ENCODE results near the gene GALNT15.

GALNT15 gene

GRCh38 chr3:16186086-16186485, 11.6 kb downstream of the GALNT15 start:
- H3K9ac ChIP-seq (ENCODE audit: low read depth, low read length): no peak overlapping the region
- H3K36me3 ChIP-seq (ENCODE audit: insufficient read depth, low read length): no peaks in the 10 kb centered on the region
- peaks cover 4% of the 10 kb centered on the region; the same call in 1 of the 2 replicates for H3K4me1 ChIP-seq (ENCODE audit: insufficient read depth, low read length)
- H3K9me3 ChIP-seq (ENCODE audit: control insufficient read depth, insufficient read depth, low read length): no peaks in the 10 kb centered on the region

- Histone ChIP-seq H3K36me3 (ENCODE audit: insufficient read depth, low read length) (no peaks in the 10 kb centered on the region), H3K4me1 (ENCODE audit: insufficient read depth, low read length) (peaks cover under 1% of the 10 kb centered on the region; the same call in 1 of the 2 replicates), H3K9ac (ENCODE audit: low read depth, low read length) (no peak overlapping the region), H3K9me3 (ENCODE audit: control insufficient read depth, insufficient read depth, low read length) (no peaks in the 10 kb centered on the region)
Measured at GRCh38 chr3:16186565-16186964, 12.1 kb downstream of the GALNT15 start.

GRCh38 chr3:16187213-16187790, 12.8 kb downstream of the GALNT15 start:
- Histone ChIP-seq H3K4me1 (ENCODE audit: insufficient read depth, low read length) (no peaks in the 10 kb centered on the region), H3K9me3 (ENCODE audit: control insufficient read depth, insufficient read depth, low read length) (no peaks in the 10 kb centered on the region), H3K36me3 (ENCODE audit: insufficient read depth, low read length) (no peaks in the 10 kb centered on the region), H3K9ac (ENCODE audit: low read depth, low read length) (no peak overlapping the region)

- no peaks in the 10 kb centered on the region for H3K9me3 ChIP-seq (ENCODE audit: control insufficient read depth, insufficient read depth, low read length)
- H3K36me3 ChIP-seq (ENCODE audit: insufficient read depth, low read length): no peaks in the 10 kb centered on the region
- H3K9ac ChIP-seq (ENCODE audit: low read depth, low read length): no peak overlapping the region
- no peaks in the 10 kb centered on the region for H3K4me1 ChIP-seq (ENCODE audit: insufficient read depth, low read length)
Measured at GRCh38 chr3:16188071-16188470, 13.6 kb downstream of the GALNT15 start.

GRCh38 chr3:16189201-16189600, 14.7 kb downstream of the GALNT15 start:
- Histone ChIP-seq H3K9me3 (ENCODE audit: control insufficient read depth, insufficient read depth, low read length) (no peaks in the 10 kb centered on the region), H3K36me3 (ENCODE audit: insufficient read depth, low read length) (no peaks in the 10 kb centered on the region), H3K4me1 (ENCODE audit: insufficient read depth, low read length) (no peaks in the 10 kb centered on the region), H3K9ac (ENCODE audit: low read depth, low read length) (no peak overlapping the region)

- H3K9me3 ChIP-seq (ENCODE audit: control insufficient read depth, insufficient read depth, low read length): no peaks in the 10 kb centered on the region
- no peaks in the 10 kb centered on the region for H3K4me1 ChIP-seq (ENCODE audit: insufficient read depth, low read length)
- H3K36me3 ChIP-seq (ENCODE audit: insufficient read depth, low read length): no peaks in the 10 kb centered on the region
- no peak overlapping the region for H3K9ac ChIP-seq (ENCODE audit: low read depth, low read length)
Measured at GRCh38 chr3:16190704-16191103, 16.2 kb downstream of the GALNT15 start.

GRCh38 chr3:16191591-16191990, 17.1 kb downstream of the GALNT15 start:
- no peaks in the 10 kb centered on the region for H3K4me1 ChIP-seq (ENCODE audit: insufficient read depth, low read length)
- no peaks in the 10 kb centered on the region for H3K36me3 ChIP-seq (ENCODE audit: insufficient read depth, low read length)
- H3K9ac ChIP-seq (ENCODE audit: low read depth, low read length): no peak overlapping the region
- H3K9me3 ChIP-seq (ENCODE audit: control insufficient read depth, insufficient read depth, low read length): no peaks in the 10 kb centered on the region

- H3K36me3 ChIP-seq (ENCODE audit: insufficient read depth, low read length): no peaks in the 10 kb centered on the region
- H3K9ac ChIP-seq (ENCODE audit: low read depth, low read length): no peak overlapping the region
- H3K9me3 ChIP-seq (ENCODE audit: control insufficient read depth, insufficient read depth, low read length): no peaks in the 10 kb centered on the region
- H3K4me1 ChIP-seq (ENCODE audit: insufficient read depth, low read length): no peaks in the 10 kb centered on the region
Measured at GRCh38 chr3:16192176-16192811, 17.8 kb downstream of the GALNT15 start.

- no peak overlapping the region for H3K9ac ChIP-seq (ENCODE audit: low read depth, low read length)
Measured at GRCh38 chr3:16198427-16198826, 23.9 kb downstream of the GALNT15 start.

GRCh38 chr3:16199769-16200168, 25.3 kb downstream of the GALNT15 start:
- no peaks in the 10 kb centered on the region for H3K36me3 ChIP-seq (ENCODE audit: insufficient read depth, low read length)
- no peak overlapping the region for H3K9ac ChIP-seq (ENCODE audit: low read depth, low read length)
- peaks cover 3% of the 10 kb centered on the region; the same call in 1 of the 2 replicates for H3K4me1 ChIP-seq (ENCODE audit: insufficient read depth, low read length)
- no peaks in the 10 kb centered on the region for H3K9me3 ChIP-seq (ENCODE audit: control insufficient read depth, insufficient read depth, low read length)

More at GRCh38 chr3:16198427-16198826, 23.9 kb downstream of the GALNT15 start:
- Histone ChIP-seq H3K9me3 (ENCODE audit: control insufficient read depth, insufficient read depth, low read length) (no peaks in the 10 kb centered on the region), H3K36me3 (ENCODE audit: insufficient read depth, low read length) (no peaks in the 10 kb centered on the region), H3K4me1 (ENCODE audit: insufficient read depth, low read length) (no peaks in the 10 kb centered on the region)

GRCh38 chr3:16200411-16200810, 25.9 kb downstream of the GALNT15 start:
- no peaks in the 10 kb centered on the region for H3K9me3 ChIP-seq (ENCODE audit: control insufficient read depth, insufficient read depth, low read length)
- H3K4me1 ChIP-seq (ENCODE audit: insufficient read depth, low read length): peaks cover 3% of the 10 kb centered on the region; the same call in 1 of the 2 replicates
- no peak overlapping the region for H3K9ac ChIP-seq (ENCODE audit: low read depth, low read length)
- no peaks in the 10 kb centered on the region for H3K36me3 ChIP-seq (ENCODE audit: insufficient read depth, low read length)

GRCh38 chr3:16203031-16203430, 28.6 kb downstream of the GALNT15 start:
- Histone ChIP-seq H3K36me3 (ENCODE audit: insufficient read depth, low read length) (no peaks in the 10 kb centered on the region), H3K9me3 (ENCODE audit: control insufficient read depth, insufficient read depth, low read length) (no peaks in the 10 kb centered on the region), H3K9ac (ENCODE audit: low read depth, low read length) (no peak overlapping the region), H3K4me1 (ENCODE audit: insufficient read depth, low read length) (peaks cover 3% of the 10 kb centered on the region; the same call in 1 of the 2 replicates)

- H3K9me3 ChIP-seq (ENCODE audit: control insufficient read depth, insufficient read depth, low read length): no peaks in the 10 kb centered on the region
- peaks cover 3% of the 10 kb centered on the region; the same call in 1 of the 2 replicates for H3K4me1 ChIP-seq (ENCODE audit: insufficient read depth, low read length)
- no peaks in the 10 kb centered on the region for H3K36me3 ChIP-seq (ENCODE audit: insufficient read depth, low read length)
- no peak overlapping the region for H3K9ac ChIP-seq (ENCODE audit: low read depth, low read length)
Measured at GRCh38 chr3:16203671-16204629, 29.5 kb downstream of the GALNT15 start.

GRCh38 chr3:16204751-16205150, 30.3 kb downstream of the GALNT15 start:
- H3K36me3 ChIP-seq (ENCODE audit: insufficient read depth, low read length): no peaks in the 10 kb centered on the region
- H3K9me3 ChIP-seq (ENCODE audit: control insufficient read depth, insufficient read depth, low read length): no peaks in the 10 kb centered on the region
- no peak overlapping the region for H3K9ac ChIP-seq (ENCODE audit: low read depth, low read length)
- H3K4me1 ChIP-seq (ENCODE audit: insufficient read depth, low read length): peaks cover 3% of the 10 kb centered on the region; the same call in 1 of the 2 replicates

Measured in ES-I3 (cell line).